HepG2 (cell line): Measurements from ENCODE around the gene G6PD. TPM values are rescaled to one million over a fixed set of nuclear protein-coding genes. Genes with fewer than 3 reads are reported as not detected.
A peak's percentile ranks its signal among the peaks of the same experiment; 100 is the strongest.

Experiments
- ATAC-seq: fragments of 200-7000 bp; cut with Tn5 transposase; 3 replicates; pipeline ENCODE4 v1.9.1; 2020; ENCODE audit warnings: mild to moderate bottlenecking, moderate library complexity
- BruUV-seq: library from RNA; stranded (reverse); fragments of 400-500 nt; replicated peaks from 2 replicates; lab custom pipeline; 2021; lab: Mats Ljungman, UMichigan
- CTCF ChIA-PET: fragments of 300-600 bp; formaldehyde crosslinking; extraction: SDS; loops from one replicate; lab custom pipeline; 2021; ENCODE audit warnings: low total read pairs, inconsistent platforms, low intra/inter-chr PET ratio; lab: Yijun Ruan, JAX
- POLR2A ChIA-PET: fragments of 350-600 bp; sonication (Branson Sonifier 250); formaldehyde crosslinking; loops from one replicate; lab custom pipeline; 2020; ENCODE audit warnings: antibody characterized with exemption, inconsistent platforms; lab: Yijun Ruan, JAX
- DNase-seq: peaks from one replicate; pipeline ENCODE4 v3.0.0-alpha.2; 2015; ENCODE audit warnings: low spot score
- FAIRE-seq: peaks from 3 replicates; lab custom pipeline; 2011; peaks lifted over from hg19 to GRCh38; lab: Jason Lieb, UNC
- H2AFZ ChIP-seq: one replicate; pipeline ENCODE4 v1.6.1; 2011; ENCODE audit warnings: low read length, inconsistent platforms
- H3K27ac ChIP-seq: fragments of 300-600 bp; 3 replicates; pipeline ENCODE4 v1.8.0; 2011; ENCODE audit warnings: mixed run types, mild to moderate bottlenecking, mixed read lengths, low read length, inconsistent platforms; ENCODE audit not compliant: insufficient read depth; ENCODE audit errors: extremely low read length
- H3K27me3 ChIP-seq, 2 experiments: fragments of 200-600 bp in 1 of 2; 2 replicates in 1 of 2; 3 replicates in 1 of 2; pipeline versions ENCODE4 v1.6.0 to v1.8.0; 2011; ENCODE audit warnings: low read length in 2 of 2, mild to moderate bottlenecking in 2 of 2, moderate library complexity in 2 of 2, inconsistent platforms in 1 of 2; ENCODE audit not compliant: insufficient read depth in 2 of 2, control insufficient read depth in 1 of 2
- H3K36me3 ChIP-seq, 2 experiments: fragments of 200-600 bp in 1 of 2; replicated peaks in 1 of 2; 2 replicates in 1 of 2; 3 replicates in 1 of 2; pipeline versions ENCODE4 v1.5.1 to v1.8.0; 2011; ENCODE audit warnings: low read length in 2 of 2, inconsistent platforms in 1 of 2; ENCODE audit not compliant: insufficient read depth in 2 of 2, control insufficient read depth in 1 of 2
- H3K4me1 ChIP-seq: 2 replicates; pipeline ENCODE4 v1.5.1; 2012; ENCODE audit warnings: low read length, inconsistent platforms; ENCODE audit not compliant: insufficient read depth
- H3K4me2 ChIP-seq: 2 replicates; pipeline ENCODE4 v1.6.0; 2011; ENCODE audit warnings: low read depth, low read length, inconsistent platforms
- H3K4me3 ChIP-seq, 3 experiments: fragments of 200-600 bp in 1 of 3; sonication (generic), shearing (Covaris generic) in 1 of 3; replicated peaks in 1 of 3; 2 replicates each; pipeline ENCODE4 v1.5.1; 2011 to 2016; ENCODE audit warnings: low read length in 3 of 3, inconsistent platforms in 2 of 3, low read depth in 2 of 3, mild to moderate bottlenecking in 2 of 3, control low read depth in 1 of 3, mixed read lengths in 1 of 3; ENCODE audit not compliant: insufficient read depth in 1 of 3
- H3K79me2 ChIP-seq: one replicate; pipeline ENCODE4 v1.6.1; 2011; ENCODE audit warnings: low read length, inconsistent platforms; ENCODE audit not compliant: insufficient read depth
- H3K9ac ChIP-seq: 2 replicates; pipeline ENCODE4 v1.6.0; 2011; ENCODE audit warnings: mild to moderate bottlenecking, low read depth, low read length, inconsistent platforms; ENCODE audit not compliant: insufficient read depth
- H3K9me3 ChIP-seq: 2 replicates; pipeline ENCODE4 v1.5.1; 2012; ENCODE audit warnings: mild to moderate bottlenecking, low read length
- H4K20me1 ChIP-seq: 2 replicates; pipeline ENCODE4 v1.6.0; 2011; ENCODE audit warnings: inconsistent platforms, mild to moderate bottlenecking, low read length, moderate library complexity; ENCODE audit not compliant: insufficient read depth
- CBX5 ChIP-seq: sonication (generic); formaldehyde crosslinking; IDR thresholded peaks from 2 replicates; pipeline ENCODE4 v1.4.0; 2020; ENCODE audit warnings: missing genetic modification reagents, borderline replicate concordance
- CC2D1A ChIP-seq: sonication (generic); formaldehyde crosslinking; IDR thresholded peaks from 2 replicates; pipeline ENCODE4 v1.8.1; 2023; ENCODE audit warnings: mild to moderate bottlenecking, missing genetic modification reagents
- ELF4 ChIP-seq: sonication (generic); formaldehyde crosslinking; IDR thresholded peaks from 2 replicates; pipeline ENCODE4 v1.5.0; 2020; ENCODE audit warnings: missing genetic modification reagents, mild to moderate bottlenecking, moderate library complexity, borderline replicate concordance
- HNF4G ChIP-seq, 2 experiments: sonication (generic) in 1 of 2; formaldehyde crosslinking in 1 of 2; IDR thresholded peaks; 2 replicates each; pipeline versions ENCODE4 v1.4.0 to v1.6.1; 2011 to 2020; ENCODE audit warnings: borderline replicate concordance in 2 of 2, low read depth in 2 of 2, mild to moderate bottlenecking in 2 of 2, low read length in 1 of 2, missing genetic modification reagents in 1 of 2, moderate library complexity in 1 of 2
- NCOA5 ChIP-seq: sonication (generic); formaldehyde crosslinking; IDR thresholded peaks from 2 replicates; pipeline ENCODE4 v1.4.0; 2020; ENCODE audit warnings: missing genetic modification reagents
- RFXAP ChIP-seq: sonication (generic); formaldehyde crosslinking; IDR thresholded peaks from 2 replicates; pipeline ENCODE4 v1.4.0; 2020; ENCODE audit warnings: missing genetic modification reagents, borderline replicate concordance
- ZNF24 ChIP-seq: fragments of 450-650 bp; IDR thresholded peaks from 2 replicates; pipeline ENCODE4 v1.6.1; 2017; ENCODE audit warnings: antibody characterized with exemption, mild to moderate bottlenecking
- ZNF317 ChIP-seq: sonication (generic); formaldehyde crosslinking; IDR thresholded peaks from 2 replicates; pipeline ENCODE4 v1.5.0; 2020; ENCODE audit warnings: mild to moderate bottlenecking, missing genetic modification reagents
- ZNF367 ChIP-seq: sonication (generic); formaldehyde crosslinking; IDR thresholded peaks from 2 replicates; pipeline ENCODE4 v1.4.0; 2020; ENCODE audit warnings: missing genetic modification reagents, borderline replicate concordance
- ZNF546 ChIP-seq: sonication (generic); formaldehyde crosslinking; conservative IDR thresholded peaks from 2 replicates; pipeline ENCODE4 v1.8.1; 2023; ENCODE audit warnings: mild to moderate bottlenecking, missing genetic modification reagents
- ZNF652 ChIP-seq: IDR thresholded peaks from 2 replicates; pipeline ENCODE4 v1.6.1; 2016; ENCODE audit warnings: low read depth, borderline replicate concordance
- WGBS: methylation state at CpG from one replicate; pipeline ENCODE4 v1.1.6; 2017; ENCODE audit warnings: low lambda C conversion rate; 5-methylcytosine and 5-hydroxymethylcytosine counted together
- in situ Hi-C: cut with HindIII; loops from 2 replicates; pipeline ENCODE4 v1.10.0; 2017; ENCODE audit warnings: low pct_unique_long_range_greater_than_20kb; ENCODE audit not compliant: extremely low pct_ligation_motif_present
- intact Hi-C: fragments of 100-400 bp; cut with micrococcal nuclease; formaldehyde crosslinking; loops from one replicate; pipeline ENCODE4 v1.10.0; 2022; ENCODE audit not compliant: unreplicated experiment
- polyA plus RNA-seq, 8 experiments: library from polyadenylated mRNA; depleted of rRNA in 3 of 8; stranded (reverse) in 7 of 8; unstranded in 1 of 8; fragments of >200 nt; fragmentation: Illumina TruSeq in 4 of 8; extraction: Trizol in 4 of 8; gene quantifications; 2 replicates each; pipeline versions ENCODE4 v1.2.1 to v1.2.3, GENCODE V29; 2011 to 2016; ENCODE audit warnings: low read depth in 4 of 8, missing spikeins in 1 of 8, mixed read lengths in 1 of 8; ENCODE audit not compliant: insufficient read depth in 1 of 8
- total RNA-seq, 5 experiments: library from RNA; depleted of rRNA; stranded (reverse); fragments of >200 nt; fragmentation: Illumina TruSeq; extraction: Trizol; gene quantifications; 2 replicates each; pipeline ENCODE4 v1.2.3, GENCODE V29; 2016; ENCODE audit warnings: low read depth in 1 of 5
- TF ChIP-seq, protein P1 (sequence below): sonication (generic); formaldehyde crosslinking; IDR thresholded peaks from 2 replicates; pipeline ENCODE4 v1.4.0; 2020; ENCODE audit warnings: missing genetic modification reagents, low read depth, mild to moderate bottlenecking, borderline replicate concordance
- TF ChIP-seq, protein P2 (sequence below): IDR thresholded peaks from 2 replicates; pipeline ENCODE4 v1.6.1; 2018; ENCODE audit warnings: missing genetic modification reagents, mild to moderate bottlenecking, missing compliant biosample characterization
- TF ChIP-seq, protein P3 (sequence below): sonication (generic); formaldehyde crosslinking; IDR thresholded peaks from 2 replicates; pipeline ENCODE4 v1.4.0; 2020; ENCODE audit warnings: missing genetic modification reagents, mild to moderate bottlenecking, borderline replicate concordance

G6PD gene
- total and polyA plus RNA-seq, 2 of the 13 experiments (the other 11 are each of a cell fraction or from before 2014, with no cell fraction given), result 18.8 to 28.8 TPM

DNA sequence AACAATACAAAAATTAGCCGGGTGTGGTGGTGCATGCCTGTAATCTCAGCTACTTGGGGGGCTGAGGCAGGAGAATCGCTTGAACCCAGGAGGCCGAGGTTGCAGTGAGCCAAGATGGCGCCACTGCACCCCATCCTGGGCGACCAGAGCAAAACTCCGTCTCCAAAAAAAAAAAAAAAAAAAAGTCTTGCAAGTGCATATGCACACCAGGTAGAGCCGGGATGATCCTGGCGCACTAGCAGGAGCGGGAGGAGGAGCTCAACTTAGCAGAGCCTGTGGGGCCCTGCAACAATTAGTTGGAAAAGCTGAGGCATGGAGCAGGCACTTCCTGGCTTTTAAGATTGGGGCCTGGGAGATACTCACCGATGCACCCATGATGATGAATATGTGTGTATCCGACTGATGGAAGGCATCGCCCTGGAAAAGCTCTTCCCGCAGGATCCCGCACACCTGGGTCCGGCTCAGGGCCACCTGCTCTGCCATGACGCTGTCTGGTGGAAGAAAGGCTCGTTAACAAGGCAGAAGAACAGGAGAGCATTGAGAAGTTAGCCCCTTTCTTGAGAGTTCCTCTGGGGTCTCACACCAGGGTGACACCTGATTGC, 872 bp downstream of the G6PD start:
- DNase-seq (no peak), ATAC-seq (no peak), FAIRE-seq (no peak)
- CTCF ChIA-PET, result no interaction called here
- POLR2A ChIA-PET, result interaction anchor here (1.0 kb wide), 1 partner anchor 19 kb away, joined by 3 read pairs; no protein-coding TSS in a partner anchor
- Histone ChIP-seq H3K36me3 (peaks cover 0 to 5% of the 10 kb centered on the region in 2 experiments; a peak in 1 of 5 replicates), H2AFZ (no peak overlapping the region), H3K4me3 (peak overlapping the region; percentile 51 to 81 (median 65)), H3K27ac (peak overlapping the region; percentile 82), H4K20me1 (peaks cover 25% of the 10 kb centered on the region), H3K4me1 (peaks cover 43% of the 10 kb centered on the region), H3K27me3 (no peaks in the 10 kb centered on the region; a peak in 1 of 5 replicates), H3K9ac (peak overlapping the region; percentile 77), H3K9me3 (no peaks in the 10 kb centered on the region), H3K4me2 (peak overlapping the region; percentile 85), H3K79me2 (peaks cover 53% of the 10 kb centered on the region)
- WGBS, result 17% methylated on average over 12 of the region's 17 CpGs
- intact Hi-C loops, result no loop called here
- in situ Hi-C loops, result loop anchor here (25.0 kb wide), 1 partner anchor 133 kb away; the partner anchor contains the start of genes DNASE1L1 and TAFAZZIN
- BruUV-seq, result no TSS peak
- TF ChIP-seq HNF4G (IDR thresholded peaks at IDR 0.05; ENCODE audit: borderline replicate concordance, low read depth, low read length), result no peak
- TF ChIP-seq HNF4G (CRISPR knock-in tag; IDR thresholded peaks at IDR 0.05; ENCODE audit: borderline replicate concordance, low read depth), result no peak
- no peak for TF ChIP-seq CC2D1A (CRISPR knock-in tag)
- TF ChIP-seq, protein P1, sequence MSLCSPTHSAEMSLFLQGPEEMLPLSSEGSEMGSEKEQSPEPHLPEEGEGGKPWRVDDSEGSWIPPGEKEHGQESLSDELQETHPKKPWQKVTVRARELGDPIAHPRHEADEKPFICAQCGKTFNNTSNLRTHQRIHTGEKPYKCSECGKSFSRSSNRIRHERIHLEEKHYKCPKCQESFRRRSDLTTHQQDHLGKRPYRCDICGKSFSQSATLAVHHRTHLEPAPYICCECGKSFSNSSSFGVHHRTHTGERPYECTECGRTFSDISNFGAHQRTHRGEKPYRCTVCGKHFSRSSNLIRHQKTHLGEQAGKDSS (CRISPR knock-in tag), result no peak
- TF ChIP-seq ELF4 (CRISPR knock-in tag), result no peak
- TF ChIP-seq ZNF546, result 0 out of 2 replicates have a peak, but pooled peaks have one; percentile 1
- TF ChIP-seq ZNF367, result no peak
- TF ChIP-seq ZNF652 (CRISPR knock-in tag), result no peak
- no peak for TF ChIP-seq CBX5
- no peak for TF ChIP-seq RFXAP (CRISPR knock-in tag)
- TF ChIP-seq ZNF24, result no peak
- TF ChIP-seq, protein P2, sequence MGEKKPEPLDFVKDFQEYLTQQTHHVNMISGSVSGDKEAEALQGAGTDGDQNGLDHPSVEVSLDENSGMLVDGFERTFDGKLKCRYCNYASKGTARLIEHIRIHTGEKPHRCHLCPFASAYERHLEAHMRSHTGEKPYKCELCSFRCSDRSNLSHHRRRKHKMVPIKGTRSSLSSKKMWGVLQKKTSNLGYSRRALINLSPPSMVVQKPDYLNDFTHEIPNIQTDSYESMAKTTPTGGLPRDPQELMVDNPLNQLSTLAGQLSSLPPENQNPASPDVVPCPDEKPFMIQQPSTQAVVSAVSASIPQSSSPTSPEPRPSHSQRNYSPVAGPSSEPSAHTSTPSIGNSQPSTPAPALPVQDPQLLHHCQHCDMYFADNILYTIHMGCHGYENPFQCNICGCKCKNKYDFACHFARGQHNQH (CRISPR knock-in tag), result no peak
- TF ChIP-seq ZNF317 (CRISPR knock-in tag), result peak; percentile 80; the same call in 1 of the 2 replicates
- TF ChIP-seq, protein P3, sequence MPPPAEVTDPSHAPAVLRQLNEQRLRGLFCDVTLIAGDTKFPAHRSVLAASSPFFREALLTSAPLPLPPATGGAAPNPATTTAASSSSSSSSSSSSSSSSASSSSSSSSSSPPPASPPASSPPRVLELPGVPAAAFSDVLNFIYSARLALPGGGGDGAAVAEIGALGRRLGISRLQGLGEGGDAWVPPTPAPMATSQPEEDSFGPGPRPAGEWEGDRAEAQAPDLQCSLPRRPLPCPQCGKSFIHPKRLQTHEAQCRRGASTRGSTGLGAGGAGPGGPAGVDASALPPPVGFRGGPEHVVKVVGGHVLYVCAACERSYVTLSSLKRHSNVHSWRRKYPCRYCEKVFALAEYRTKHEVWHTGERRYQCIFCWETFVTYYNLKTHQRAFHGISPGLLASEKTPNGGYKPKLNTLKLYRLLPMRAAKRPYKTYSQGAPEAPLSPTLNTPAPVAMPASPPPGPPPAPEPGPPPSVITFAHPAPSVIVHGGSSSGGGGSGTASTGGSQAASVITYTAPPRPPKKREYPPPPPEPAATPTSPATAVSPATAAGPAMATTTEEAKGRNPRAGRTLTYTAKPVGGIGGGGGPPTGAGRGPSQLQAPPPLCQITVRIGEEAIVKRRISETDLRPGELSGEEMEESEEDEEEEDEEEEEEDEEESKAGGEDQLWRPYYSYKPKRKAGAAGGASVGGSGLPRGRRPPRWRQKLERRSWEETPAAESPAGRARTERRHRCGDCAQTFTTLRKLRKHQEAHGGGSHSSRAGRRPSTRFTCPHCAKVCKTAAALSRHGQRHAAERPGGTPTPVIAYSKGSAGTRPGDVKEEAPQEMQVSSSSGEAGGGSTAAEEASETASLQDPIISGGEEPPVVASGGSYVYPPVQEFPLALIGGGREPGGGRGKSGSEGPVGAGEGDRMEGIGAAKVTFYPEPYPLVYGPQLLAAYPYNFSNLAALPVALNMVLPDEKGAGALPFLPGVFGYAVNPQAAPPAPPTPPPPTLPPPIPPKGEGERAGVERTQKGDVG (CRISPR knock-in tag), result no peak
- no peak for TF ChIP-seq NCOA5 (CRISPR knock-in tag)
